AG04450 (cell line): ENCODE data around the gene RAMP3. TPM values are rescaled to one million over a fixed set of nuclear protein-coding genes. Genes with fewer than 3 reads are reported as not detected.

Experiments used
- CTCF ChIA-PET: fragments of 300-600, 350-600 bp; formaldehyde crosslinking; extraction: SDS; loops from one replicate; lab custom pipeline; 2022; ENCODE audit warnings: antibody characterized with exemption, inconsistent platforms; lab: Charles Lee
- POLR2A ChIA-PET: fragments of 350-600 bp; formaldehyde crosslinking; extraction: SDS; loops from one replicate; lab custom pipeline; 2021; ENCODE audit warnings: antibody characterized with exemption, inconsistent platforms; lab: Yijun Ruan, JAX
- DNase-seq: peaks from one replicate; pipeline ENCODE4 v3.0.0-alpha.2; 2011; ENCODE audit warnings: low read depth, low spot score
- H3K27ac ChIP-seq: one replicate; pipeline ENCODE4 v1.5.1; 2012; ENCODE audit warnings: low read depth, low read length, control low read depth
- H3K27me3 ChIP-seq: one replicate; pipeline ENCODE4 v1.6.0; 2012; ENCODE audit warnings: low read length; ENCODE audit not compliant: control insufficient read depth, insufficient read depth
- H3K4me3 ChIP-seq: 2 replicates; pipeline ENCODE4 v1.5.1; 2011; ENCODE audit warnings: mild to moderate bottlenecking, low read depth, low read length, control low read depth
- H3K9me3 ChIP-seq: 2 replicates; pipeline ENCODE4 v1.5.1; 2012; ENCODE audit warnings: low read length; ENCODE audit not compliant: control insufficient read depth, insufficient read depth
- polyA plus RNA-seq: library from polyadenylated mRNA; depleted of rRNA; stranded (reverse); fragments of >200 nt; gene quantifications from 2 replicates; pipeline ENCODE4 v1.2.3, GENCODE V29; 2011
- TF ChIP-seq, protein P1 (sequence below): IDR thresholded peaks from 2 replicates; pipeline ENCODE4 v1.5.1; 2011; ENCODE audit warnings: low read depth, low read length, control low read depth, inconsistent platforms

The RAMP3 gene
- polyA plus RNA-seq, 1 experiment, result not detected

DNA sequence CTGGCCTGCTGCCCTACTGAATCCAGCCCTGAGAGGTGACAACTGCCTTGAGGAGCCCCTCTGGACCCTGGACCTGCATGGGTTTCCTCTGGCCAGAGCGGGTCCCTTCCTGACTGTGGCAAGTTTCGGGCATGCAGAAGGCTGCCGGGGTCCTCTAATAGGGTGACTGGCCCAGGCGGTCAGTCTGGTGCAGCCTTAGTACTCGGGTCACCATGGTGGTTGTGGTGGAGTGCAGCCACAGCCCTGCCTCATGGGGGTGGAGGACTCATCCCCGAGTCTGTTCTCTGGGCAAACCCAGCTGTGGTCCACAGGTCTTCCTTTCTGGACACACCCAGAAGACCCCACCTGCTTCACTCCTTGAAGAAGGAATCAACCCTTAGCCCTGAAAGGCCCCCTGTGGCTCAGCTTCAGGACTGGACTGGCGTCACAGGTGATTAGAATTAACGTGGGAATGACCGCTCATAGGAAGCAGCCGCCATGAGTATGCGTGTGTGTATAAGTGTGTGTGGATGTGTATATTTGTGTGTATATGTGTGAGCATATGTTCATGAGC is 28.7 kb downstream of the RAMP3 start:
- no peak for DNase-seq
- CTCF ChIA-PET, result no interaction called here
- H3K4me3 ChIP-seq, result no peak overlapping the region
- POLR2A ChIA-PET, result no interaction called here
- TF ChIP-seq, protein P1, sequence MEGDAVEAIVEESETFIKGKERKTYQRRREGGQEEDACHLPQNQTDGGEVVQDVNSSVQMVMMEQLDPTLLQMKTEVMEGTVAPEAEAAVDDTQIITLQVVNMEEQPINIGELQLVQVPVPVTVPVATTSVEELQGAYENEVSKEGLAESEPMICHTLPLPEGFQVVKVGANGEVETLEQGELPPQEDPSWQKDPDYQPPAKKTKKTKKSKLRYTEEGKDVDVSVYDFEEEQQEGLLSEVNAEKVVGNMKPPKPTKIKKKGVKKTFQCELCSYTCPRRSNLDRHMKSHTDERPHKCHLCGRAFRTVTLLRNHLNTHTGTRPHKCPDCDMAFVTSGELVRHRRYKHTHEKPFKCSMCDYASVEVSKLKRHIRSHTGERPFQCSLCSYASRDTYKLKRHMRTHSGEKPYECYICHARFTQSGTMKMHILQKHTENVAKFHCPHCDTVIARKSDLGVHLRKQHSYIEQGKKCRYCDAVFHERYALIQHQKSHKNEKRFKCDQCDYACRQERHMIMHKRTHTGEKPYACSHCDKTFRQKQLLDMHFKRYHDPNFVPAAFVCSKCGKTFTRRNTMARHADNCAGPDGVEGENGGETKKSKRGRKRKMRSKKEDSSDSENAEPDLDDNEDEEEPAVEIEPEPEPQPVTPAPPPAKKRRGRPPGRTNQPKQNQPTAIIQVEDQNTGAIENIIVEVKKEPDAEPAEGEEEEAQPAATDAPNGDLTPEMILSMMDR, result no peak
- no peak overlapping the region for H3K27ac ChIP-seq
- H3K27me3 ChIP-seq, result peaks cover 5% of the 10 kb centered on the region
- H3K9me3 ChIP-seq, result no peaks in the 10 kb centered on the region

DNA sequence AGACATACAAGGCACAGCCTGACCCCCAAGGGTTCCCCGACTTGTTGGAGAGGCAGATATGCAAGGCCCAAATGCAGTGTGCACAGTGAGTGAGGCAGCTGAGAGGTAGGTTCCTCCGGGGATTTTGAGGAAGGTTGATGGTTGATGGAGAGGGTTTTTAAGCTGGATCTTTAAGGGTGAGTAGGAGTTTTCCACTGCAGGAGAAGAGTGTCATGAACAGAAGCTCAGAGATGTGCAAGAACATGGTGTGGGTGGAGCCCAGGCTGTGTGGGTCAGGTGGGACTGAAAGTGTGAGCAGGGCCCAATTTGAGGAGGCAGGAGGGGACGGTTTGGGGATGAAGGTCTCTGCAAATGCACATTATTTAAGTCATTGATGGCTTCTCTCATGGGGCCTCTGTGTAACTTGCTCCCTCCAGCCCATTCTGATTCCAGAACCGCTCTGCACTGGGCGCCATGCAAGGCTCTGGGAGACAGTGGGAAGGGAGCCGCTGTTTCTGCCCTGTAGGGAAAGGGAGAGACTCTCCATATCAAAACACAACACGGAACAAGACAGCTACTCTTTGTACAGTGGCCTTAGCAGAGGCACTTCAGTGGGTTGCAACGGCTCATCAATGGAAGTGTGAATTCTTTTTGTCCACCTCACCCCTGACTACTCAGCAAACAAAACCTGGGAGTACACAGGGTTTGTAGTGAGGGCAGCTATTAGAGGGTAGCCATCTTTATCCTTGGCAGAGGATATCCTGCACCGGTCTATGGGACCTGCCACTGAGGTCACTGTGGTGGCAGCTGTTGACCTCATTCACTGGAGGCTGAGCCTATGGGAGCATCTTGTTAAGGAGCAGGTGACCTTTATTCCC is 29.7 kb downstream of the RAMP3 start:
- H3K27me3 ChIP-seq, result peaks cover 9% of the 10 kb centered on the region
- CTCF ChIA-PET, result no interaction called here
- H3K9me3 ChIP-seq, result no peaks in the 10 kb centered on the region
- POLR2A ChIA-PET, result no interaction called here
- TF ChIP-seq, protein P1, result no peak
- no peak overlapping the region for H3K27ac ChIP-seq
- DNase-seq, result no peak
- H3K4me3 ChIP-seq, result no peak overlapping the region

DNA sequence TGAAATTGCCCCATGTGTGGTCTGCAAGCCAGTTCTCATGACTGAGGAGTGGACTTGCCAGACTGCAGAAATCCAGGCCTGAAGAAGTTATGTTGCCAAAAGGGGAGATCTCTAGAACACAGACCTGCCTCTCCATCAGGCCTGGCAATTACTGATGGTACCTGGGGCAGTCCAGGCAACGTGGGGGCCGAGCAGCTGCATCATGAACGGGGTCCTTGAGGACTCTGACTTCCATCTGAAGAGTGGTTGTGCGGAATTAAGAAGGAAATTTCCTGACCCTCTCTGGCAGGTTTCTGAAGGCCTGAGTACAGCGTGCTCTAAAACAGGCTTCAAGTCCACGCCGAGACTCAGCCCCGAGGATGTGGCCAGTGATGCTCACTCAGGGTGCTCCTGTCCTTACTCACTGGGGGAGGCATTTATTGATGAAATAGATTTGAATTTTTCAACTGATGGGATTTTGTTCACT is 30.4 kb downstream of the RAMP3 start:
- Histone ChIP-seq H3K27ac (no peak overlapping the region), H3K27me3 (peaks cover 15% of the 10 kb centered on the region), H3K4me3 (no peak overlapping the region), H3K9me3 (no peaks in the 10 kb centered on the region)
- TF ChIP-seq, protein P1, result no peak
- ChIA-PET POLR2A (no interaction called here), CTCF (no interaction called here)
- DNase-seq, result no peak

DNA sequence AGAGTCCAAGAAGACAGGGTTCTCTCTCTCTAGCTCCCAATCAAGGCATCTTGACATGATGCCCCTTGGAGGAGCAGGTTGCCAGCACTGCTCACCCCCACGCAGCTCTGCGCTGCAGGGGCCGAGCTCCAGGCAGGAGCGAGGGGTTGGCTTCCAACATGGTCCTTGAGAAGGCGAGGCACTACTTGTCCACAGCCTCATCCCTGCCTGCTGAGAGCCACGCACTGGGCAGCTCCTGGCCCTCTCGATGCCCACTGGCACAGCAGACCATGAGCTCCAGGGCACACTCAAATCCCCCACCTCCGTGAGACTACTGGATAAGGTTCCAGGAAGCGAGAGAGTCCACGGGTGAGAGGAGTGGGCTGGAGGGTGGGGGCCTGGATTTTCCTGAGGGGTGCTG is 31.1 kb downstream of the RAMP3 start:
- DNase-seq, result no peak

More for the DNA sequence above, 31.1 kb downstream of the RAMP3 start:
- CTCF ChIA-PET, result no interaction called here
- peaks cover 13% of the 10 kb centered on the region for H3K27me3 ChIP-seq
- no peaks in the 10 kb centered on the region for H3K9me3 ChIP-seq
- no peak overlapping the region for H3K4me3 ChIP-seq
- no peak overlapping the region for H3K27ac ChIP-seq
- TF ChIP-seq, protein P1, result no peak
- POLR2A ChIA-PET, result no interaction called here
